ENCODE measurements around the gene EMX1. TPM values are rescaled to one million over a fixed set of nuclear protein-coding genes. Genes with fewer than 3 reads are reported as not detected.

Gene EMX1
- polyA plus RNA-seq, 3 donors, result not detected

GRCh38 chr2:72943540-72944395 is 26.4 kb downstream of the EMX1 start:
- Mint-ChIP-seq H3K27ac (peak overlapping the region in 1 of 7 donors; percentile 37), H3K4me1 (peaks cover 14% of the 10 kb centered on the region), H3K4me3 (no peak overlapping the region), H3K27me3 (ENCODE audit: low read depth in 3 of 3) (peaks cover 1 to 4% (median 4%) of the 10 kb centered on the region in 3 donors), H3K9me3 (no peaks in the 10 kb centered on the region), H3K36me3 (peaks cover 60 to 82% of the 10 kb centered on the region in 2 donors)
- Histone ChIP-seq H3K27ac (ENCODE audit: low read depth in 1 of 2, low read length in 2 of 2) (no peak overlapping the region), H3K9me3 (replicated peaks in 1 of 2; ENCODE audit: control insufficient read depth in 1 of 2, insufficient read depth in 1 of 2, low read length in 2 of 2) (no peaks in the 10 kb centered on the region), H3K79me2 (ENCODE audit: insufficient read depth, low read length) (no peaks in the 10 kb centered on the region), H3K9ac (ENCODE audit: insufficient read depth, low read length, poor library complexity, severe bottlenecking) (no peak overlapping the region), H2AFZ (ENCODE audit: insufficient read depth, low read depth, low read length, poor library complexity, severe bottlenecking) (no peak overlapping the region), H3K4me3 (replicated peaks in 1 of 3; ENCODE audit: low read depth in 2 of 3, low read length in 3 of 3) (no peak overlapping the region), H3K36me3 (replicated peaks in 1 of 2; ENCODE audit: control insufficient read depth in 1 of 2, insufficient read depth in 2 of 2, low read length in 2 of 2) (peaks cover 26 to 42% of the 10 kb centered on the region in 2 donors), H4K20me1 (ENCODE audit: insufficient read depth, low read length) (no peaks in the 10 kb centered on the region), H3K4me1 (ENCODE audit: control insufficient read depth in 1 of 2, insufficient read depth in 2 of 2, low read length in 2 of 2) (peaks cover 10 to 14% of the 10 kb centered on the region in 2 donors), H3K4me2 (replicated peaks; ENCODE audit: extremely low read depth, low read length, poor library complexity, severe bottlenecking) (no peak overlapping the region), H3K27me3 (ENCODE audit: control insufficient read depth in 2 of 2, insufficient read depth in 2 of 2, low read length in 2 of 2) (no peaks in the 10 kb centered on the region)
- no peak for TF ChIP-seq CTCF (IDR thresholded peaks at IDR 0.05)
- WGBS (ENCODE audit: insufficient coverage), result 98% methylated on average over 6 of the region's 7 CpGs
- DNase-seq, result no peak
- intact Hi-C loops (cut with micrococcal nuclease), result no loop called here

GRCh38 chr2:72944804-72945449 is 27.6 kb downstream of the EMX1 start:
- intact Hi-C loops (cut with micrococcal nuclease), result no loop called here

More at GRCh38 chr2:72944804-72945449, 27.6 kb downstream of the EMX1 start:
- peaks cover 26 to 42% of the 10 kb centered on the region in 2 donors for H3K36me3 ChIP-seq (replicated peaks in 1 of 2; ENCODE audit: control insufficient read depth in 1 of 2, insufficient read depth in 2 of 2, low read length in 2 of 2)
- no peak overlapping the region for H3K27ac ChIP-seq (ENCODE audit: low read depth in 1 of 2, low read length in 2 of 2)
- H3K9me3 Mint-ChIP-seq, result no peaks in the 10 kb centered on the region
- no peak for DNase-seq
- H3K27me3 Mint-ChIP-seq (ENCODE audit: low read depth in 3 of 3), result peaks cover 2 to 6% (median 4%) of the 10 kb centered on the region in 3 donors
- H3K79me2 ChIP-seq (ENCODE audit: insufficient read depth, low read length), result no peaks in the 10 kb centered on the region
- no peaks in the 10 kb centered on the region for H3K27me3 ChIP-seq (ENCODE audit: control insufficient read depth in 2 of 2, insufficient read depth in 2 of 2, low read length in 2 of 2)
- TF ChIP-seq CTCF (IDR thresholded peaks at IDR 0.05), result no peak
- H4K20me1 ChIP-seq (ENCODE audit: insufficient read depth, low read length), result no peaks in the 10 kb centered on the region
- no peak overlapping the region for H3K9ac ChIP-seq (ENCODE audit: insufficient read depth, low read length, poor library complexity, severe bottlenecking)
- no peak overlapping the region for H3K4me2 ChIP-seq (replicated peaks; ENCODE audit: extremely low read depth, low read length, poor library complexity, severe bottlenecking)
- H3K4me3 Mint-ChIP-seq, result no peak overlapping the region
- H3K9me3 ChIP-seq (replicated peaks in 1 of 2; ENCODE audit: control insufficient read depth in 1 of 2, insufficient read depth in 1 of 2, low read length in 2 of 2), result no peaks in the 10 kb centered on the region
- H3K27ac Mint-ChIP-seq, result peak overlapping the region in 2 of 7 donors; percentile 31 to 34
- WGBS (ENCODE audit: insufficient coverage), result 100% methylated on average over 7 of the region's 16 CpGs
- peaks cover 14% of the 10 kb centered on the region for H3K4me1 Mint-ChIP-seq
- peaks cover 60 to 84% of the 10 kb centered on the region in 2 donors for H3K36me3 Mint-ChIP-seq
- H3K4me3 ChIP-seq (replicated peaks in 1 of 3; ENCODE audit: low read depth in 2 of 3, low read length in 3 of 3), result no peak overlapping the region
- H2AFZ ChIP-seq (ENCODE audit: insufficient read depth, low read depth, low read length, poor library complexity, severe bottlenecking), result no peak overlapping the region
- peaks cover 10 to 14% of the 10 kb centered on the region in 2 donors for H3K4me1 ChIP-seq (ENCODE audit: control insufficient read depth in 1 of 2, insufficient read depth in 2 of 2, low read length in 2 of 2)

Measured in CD14-positive monocyte (primary cell).